ENCODE data around the gene TMEM132A. TPM values are rescaled to one million over a fixed set of nuclear protein-coding genes. Genes with fewer than 3 reads are reported as not detected.

TMEM132A gene
- polyA plus RNA-seq, 1 of the 3 experiments (the other 2 are of a cell fraction) = 66.9 TPM

DNA sequence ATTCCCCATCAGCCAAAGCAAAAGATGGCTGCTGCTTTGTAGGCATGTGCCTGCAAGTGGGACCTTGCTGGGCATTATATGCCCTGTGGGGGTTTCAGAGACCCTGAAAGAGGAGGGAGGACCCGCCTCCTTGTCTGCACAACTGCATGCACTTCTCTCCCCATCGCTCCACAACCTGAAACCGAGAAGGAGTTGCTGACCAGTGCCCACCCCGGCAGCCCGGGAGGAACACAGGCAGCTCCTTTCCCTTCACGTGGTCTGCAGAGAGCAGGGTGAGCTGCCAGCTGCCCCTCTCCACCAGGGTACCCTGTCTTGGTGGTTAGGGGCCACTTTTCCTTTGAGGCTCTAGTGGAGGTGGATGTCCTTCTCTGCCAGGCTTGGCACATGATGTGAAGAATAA lies 1.4 kb upstream of the TMEM132A start:
- H3K27me3 ChIP-seq (ENCODE audit: insufficient read depth) = no peaks in the 10 kb centered on the region
- H3K9ac ChIP-seq = no peak overlapping the region
- no peaks in the 10 kb centered on the region for H3K9me3 ChIP-seq
- no peaks in the 10 kb centered on the region for H3K9me2 ChIP-seq
- no peak overlapping the region for H3K4me2 ChIP-seq
- 82% methylated on average over 6 of the region's 6 CpGs for WGBS (ENCODE audit: low lambda C conversion rate)
- no peak overlapping the region for H3K4me3 ChIP-seq (ENCODE audit: low read depth in 2 of 2, low read length in 1 of 2)
- TF ChIP-seq TAF1 (IDR thresholded peaks at IDR 0.05; ENCODE audit: borderline replicate concordance, low read depth, low read length) (no peak), CTCF (IDR thresholded peaks at IDR 0.05) (no peak), EP300 (IDR thresholded peaks at IDR 0.05; ENCODE audit: borderline replicate concordance in 1 of 2, low read depth in 1 of 2, low read length in 1 of 2) (no peak), JUND (IDR thresholded peaks at IDR 0.05) (no peak), YY1 (IDR thresholded peaks at IDR 0.05; ENCODE audit: low read depth) (no peak), GATA2 (CRISPR knock-in tag; IDR thresholded peaks at IDR 0.05) (no peak)
- TF ChIP-seq, protein P1, sequence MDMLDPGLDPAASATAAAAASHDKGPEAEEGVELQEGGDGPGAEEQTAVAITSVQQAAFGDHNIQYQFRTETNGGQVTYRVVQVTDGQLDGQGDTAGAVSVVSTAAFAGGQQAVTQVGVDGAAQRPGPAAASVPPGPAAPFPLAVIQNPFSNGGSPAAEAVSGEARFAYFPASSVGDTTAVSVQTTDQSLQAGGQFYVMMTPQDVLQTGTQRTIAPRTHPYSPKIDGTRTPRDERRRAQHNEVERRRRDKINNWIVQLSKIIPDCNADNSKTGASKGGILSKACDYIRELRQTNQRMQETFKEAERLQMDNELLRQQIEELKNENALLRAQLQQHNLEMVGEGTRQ (IDR thresholded peaks at IDR 0.05; ENCODE audit: borderline replicate concordance, low read depth, low read length) = no peak
- H3K79me2 ChIP-seq (ENCODE audit: insufficient read depth) = peaks cover 17% of the 10 kb centered on the region
- peaks cover 7 to 28% of the 10 kb centered on the region in 2 experiments; a peak in 3 of 4 replicates for H3K4me1 ChIP-seq (ENCODE audit: control insufficient read depth in 1 of 2, insufficient read depth in 2 of 2, low read depth in 1 of 2, low read length in 1 of 2)
- no peak overlapping the region for H2AFZ ChIP-seq (ENCODE audit: low read depth)
- DNase-seq = no peak
- H3F3A ChIP-seq (replicated peaks; ENCODE audit: insufficient read depth) = no peaks in the 10 kb centered on the region
- H4K20me1 ChIP-seq (ENCODE audit: insufficient read depth) = no peaks in the 10 kb centered on the region
- CTCF ChIA-PET = interaction anchor here (1.2 to 5.8 kb wide), 4 partner anchors 24 to 206 kb away, joined by 3 to 21 read pairs (median 6); no protein-coding TSS in a partner anchor
- POLR2A ChIA-PET = interaction anchor here (1.7 kb wide), 1 partner anchor 9 kb away, joined by 5 read pairs; the partner anchor contains the start of gene TMEM109
- peaks cover 6 to 30% of the 10 kb centered on the region in 2 experiments for H3K36me3 ChIP-seq (replicated peaks in 1 of 2; ENCODE audit: control insufficient read depth in 1 of 2, insufficient read depth in 2 of 2, low read length in 1 of 2)
- no peak overlapping the region for H3K27ac ChIP-seq (ENCODE audit: low read depth in 2 of 2, low read length in 1 of 2)

DNA sequence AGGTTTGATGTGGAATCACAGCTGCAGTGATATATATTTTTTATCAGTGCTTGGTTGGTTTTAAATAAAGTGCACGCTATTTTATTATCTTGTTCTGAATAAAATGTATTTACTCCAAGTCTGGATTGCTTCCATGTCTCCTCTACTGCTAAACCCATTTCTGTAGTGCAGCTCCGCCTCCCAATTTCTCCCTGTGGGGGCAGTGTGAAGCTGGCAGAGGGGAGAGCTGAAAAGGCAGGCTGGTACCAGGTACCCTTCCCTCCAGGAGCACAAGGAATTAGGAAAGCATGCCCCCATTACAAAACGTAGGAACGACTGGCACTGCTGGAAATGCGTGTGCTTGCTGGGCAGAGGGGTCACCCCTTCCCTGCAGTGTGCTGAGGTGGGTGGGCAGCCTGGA lies 934 bp upstream of the TMEM132A start:
- H3K4me1 ChIP-seq (ENCODE audit: control insufficient read depth in 1 of 2, insufficient read depth in 2 of 2, low read depth in 1 of 2, low read length in 1 of 2) = peaks cover 7 to 28% of the 10 kb centered on the region in 2 experiments; a peak in 3 of 4 replicates
- 98% methylated on average over 2 of the region's 5 CpGs for WGBS (ENCODE audit: low lambda C conversion rate)
- no peaks in the 10 kb centered on the region for H3K27me3 ChIP-seq (ENCODE audit: insufficient read depth)
- no peak overlapping the region for H3K9ac ChIP-seq
- no peak overlapping the region; a peak in 1 of 4 replicates for H3K27ac ChIP-seq (ENCODE audit: low read depth in 2 of 2, low read length in 1 of 2)
- H3F3A ChIP-seq (replicated peaks; ENCODE audit: insufficient read depth) = no peaks in the 10 kb centered on the region
- H3K9me3 ChIP-seq = no peaks in the 10 kb centered on the region
- H3K36me3 ChIP-seq (replicated peaks in 1 of 2; ENCODE audit: control insufficient read depth in 1 of 2, insufficient read depth in 2 of 2, low read length in 1 of 2) = peaks cover 6 to 34% of the 10 kb centered on the region in 2 experiments
- no peaks in the 10 kb centered on the region for H4K20me1 ChIP-seq (ENCODE audit: insufficient read depth)
- no peaks in the 10 kb centered on the region for H3K9me2 ChIP-seq
- ChIA-PET CTCF (interaction anchor here (1.0 to 5.8 kb wide), 7 partner anchors 8 to 206 kb away, joined by 3 to 21 read pairs (median 5); no protein-coding TSS in a partner anchor), POLR2A (interaction anchor here (1.7 kb wide), 1 partner anchor 9 kb away, joined by 5 read pairs; the partner anchor contains the start of gene TMEM109)
- peak; percentile 37 for DNase-seq
- no peak overlapping the region for H3K4me3 ChIP-seq (ENCODE audit: low read depth in 2 of 2, low read length in 1 of 2)
- no peak overlapping the region for H3K4me2 ChIP-seq
- no peak overlapping the region for H2AFZ ChIP-seq (ENCODE audit: low read depth)
- H3K79me2 ChIP-seq (ENCODE audit: insufficient read depth) = peaks cover 12% of the 10 kb centered on the region
- no peak for TF ChIP-seq RCOR1 (IDR thresholded peaks at IDR 0.05; ENCODE audit: low read length)
- no peak for TF ChIP-seq JUND (IDR thresholded peaks at IDR 0.05)
- TF ChIP-seq MEF2A (IDR thresholded peaks at IDR 0.05; ENCODE audit: borderline replicate concordance, low read depth) = no peak
- TF ChIP-seq ELF1 (IDR thresholded peaks at IDR 0.05) = no peak
- no peak for TF ChIP-seq EP300 (IDR thresholded peaks at IDR 0.05; ENCODE audit: borderline replicate concordance in 1 of 2, low read depth in 1 of 2, low read length in 1 of 2)
- TF ChIP-seq YY1 (IDR thresholded peaks at IDR 0.05; ENCODE audit: low read depth) = no peak
- TF ChIP-seq, protein P2, sequence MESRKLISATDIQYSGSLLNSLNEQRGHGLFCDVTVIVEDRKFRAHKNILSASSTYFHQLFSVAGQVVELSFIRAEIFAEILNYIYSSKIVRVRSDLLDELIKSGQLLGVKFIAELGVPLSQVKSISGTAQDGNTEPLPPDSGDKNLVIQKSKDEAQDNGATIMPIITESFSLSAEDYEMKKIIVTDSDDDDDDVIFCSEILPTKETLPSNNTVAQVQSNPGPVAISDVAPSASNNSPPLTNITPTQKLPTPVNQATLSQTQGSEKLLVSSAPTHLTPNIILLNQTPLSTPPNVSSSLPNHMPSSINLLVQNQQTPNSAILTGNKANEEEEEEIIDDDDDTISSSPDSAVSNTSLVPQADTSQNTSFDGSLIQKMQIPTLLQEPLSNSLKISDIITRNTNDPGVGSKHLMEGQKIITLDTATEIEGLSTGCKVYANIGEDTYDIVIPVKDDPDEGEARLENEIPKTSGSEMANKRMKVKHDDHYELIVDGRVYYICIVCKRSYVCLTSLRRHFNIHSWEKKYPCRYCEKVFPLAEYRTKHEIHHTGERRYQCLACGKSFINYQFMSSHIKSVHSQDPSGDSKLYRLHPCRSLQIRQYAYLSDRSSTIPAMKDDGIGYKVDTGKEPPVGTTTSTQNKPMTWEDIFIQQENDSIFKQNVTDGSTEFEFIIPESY (IDR thresholded peaks at IDR 0.05; ENCODE audit: borderline replicate concordance, low read depth) = no peak
- TF ChIP-seq TAF1 (IDR thresholded peaks at IDR 0.05; ENCODE audit: borderline replicate concordance, low read depth, low read length) = no peak
- no peak for TF ChIP-seq RXRA (IDR thresholded peaks at IDR 0.05; ENCODE audit: borderline replicate concordance, low read depth)
- no peak for TF ChIP-seq TCF12 (IDR thresholded peaks at IDR 0.05)
- TF ChIP-seq RFX5 (IDR thresholded peaks at IDR 0.05; ENCODE audit: low read length) = no peak
- no peak for TF ChIP-seq RAD21 (IDR thresholded peaks at IDR 0.05; ENCODE audit: low read length)
- no peak for TF ChIP-seq GABPA (IDR thresholded peaks at IDR 0.05; ENCODE audit: low read depth)
- no peak for TF ChIP-seq CTCF (IDR thresholded peaks at IDR 0.05)
